ENCODE measurements around the gene CAMK1D. TPM values are rescaled to one million over a fixed set of nuclear protein-coding genes. Genes with fewer than 3 reads are reported as not detected.

CAMK1D gene
- polyA plus RNA-seq, 1 experiment, result 8.2 TPM

GRCh38 chr10:12572281-12572680, 222.9 kb downstream of the CAMK1D start:
- H3K27me3 ChIP-seq (ENCODE audit: control insufficient read depth, insufficient read depth, low read length), result peaks cover 2% of the 10 kb centered on the region
- TF ChIP-seq CTCF (IDR thresholded peaks at IDR 0.05; ENCODE audit: low read depth, low read length), result no peak
- peaks cover 7% of the 10 kb centered on the region for H3K9me3 ChIP-seq (ENCODE audit: control insufficient read depth, insufficient read depth, low read length)
- no peak overlapping the region for H3K4me3 ChIP-seq (ENCODE audit: low read depth, low read length)
- ChIA-PET POLR2A (no interaction called here), CTCF (no interaction called here)
- H3K27ac ChIP-seq (ENCODE audit: low read depth, low read length), result no peak overlapping the region
- no peak for DNase-seq (ENCODE audit: low read depth, low spot score)

- Histone ChIP-seq H3K9me3 (ENCODE audit: control insufficient read depth, insufficient read depth, low read length) (peaks cover 7% of the 10 kb centered on the region), H3K27ac (ENCODE audit: low read depth, low read length) (no peak overlapping the region), H3K4me3 (ENCODE audit: low read depth, low read length) (no peak overlapping the region), H3K27me3 (ENCODE audit: control insufficient read depth, insufficient read depth, low read length) (no peaks in the 10 kb centered on the region)
- DNase-seq (ENCODE audit: low read depth, low spot score), result no peak
- no peak for TF ChIP-seq CTCF (IDR thresholded peaks at IDR 0.05; ENCODE audit: low read depth, low read length)
- ChIA-PET POLR2A (no interaction called here), CTCF (no interaction called here)
Measured at GRCh38 chr10:12577610-12578009, 228.3 kb downstream of the CAMK1D start.

- H3K27ac ChIP-seq (ENCODE audit: low read depth, low read length), result no peak overlapping the region
- H3K9me3 ChIP-seq (ENCODE audit: control insufficient read depth, insufficient read depth, low read length), result peaks cover 10% of the 10 kb centered on the region
- H3K27me3 ChIP-seq (ENCODE audit: control insufficient read depth, insufficient read depth, low read length), result no peaks in the 10 kb centered on the region
- ChIA-PET CTCF (interaction anchor here (0.6 kb wide), 2 partner anchors 56 to 149 kb away, joined by 4 to 7 read pairs; no protein-coding TSS in a partner anchor), POLR2A (no interaction called here)
- no peak overlapping the region for H3K4me3 ChIP-seq (ENCODE audit: low read depth, low read length)
- no peak for DNase-seq (ENCODE audit: low read depth, low spot score)
- no peak for TF ChIP-seq CTCF (IDR thresholded peaks at IDR 0.05; ENCODE audit: low read depth, low read length)
Measured at GRCh38 chr10:12579954-12580858, 230.9 kb downstream of the CAMK1D start.

GRCh38 chr10:12583891-12584595, 234.7 kb downstream of the CAMK1D start:
- CTCF ChIA-PET, result no interaction called here
- no peak for DNase-seq (ENCODE audit: low read depth, low spot score)
- peaks cover 5% of the 10 kb centered on the region for H3K27me3 ChIP-seq (ENCODE audit: control insufficient read depth, insufficient read depth, low read length)
- no peak overlapping the region for H3K27ac ChIP-seq (ENCODE audit: low read depth, low read length)
- no peak overlapping the region for H3K4me3 ChIP-seq (ENCODE audit: low read depth, low read length)
- TF ChIP-seq CTCF (IDR thresholded peaks at IDR 0.05; ENCODE audit: low read depth, low read length), result no peak
- peaks cover 3% of the 10 kb centered on the region for H3K9me3 ChIP-seq (ENCODE audit: control insufficient read depth, insufficient read depth, low read length)
- POLR2A ChIA-PET, result no interaction called here

- Histone ChIP-seq H3K4me3 (ENCODE audit: low read depth, low read length) (no peak overlapping the region), H3K9me3 (ENCODE audit: control insufficient read depth, insufficient read depth, low read length) (peaks cover 3% of the 10 kb centered on the region), H3K27ac (ENCODE audit: low read depth, low read length) (no peak overlapping the region), H3K27me3 (ENCODE audit: control insufficient read depth, insufficient read depth, low read length) (peaks cover 5% of the 10 kb centered on the region)
- CTCF ChIA-PET, result no interaction called here
- no peak for TF ChIP-seq CTCF (IDR thresholded peaks at IDR 0.05; ENCODE audit: low read depth, low read length)
- POLR2A ChIA-PET, result no interaction called here
- DNase-seq (ENCODE audit: low read depth, low spot score), result no peak
Measured at GRCh38 chr10:12586741-12587140, 237.4 kb downstream of the CAMK1D start.

Measured in AG04450 (cell line).